Small intestine (tissue), 7 donors: Measurements from ENCODE around the gene MAP3K15. TPM values are rescaled to one million over a fixed set of nuclear protein-coding genes. Genes with fewer than 3 reads are reported as not detected.

Experiments used
- DNase-seq, 2 donors: peaks; one replicate each; pipeline versions ENCODE4 v3.0.0 to v3.0.0-alpha.2; 2013
- FAIRE-seq: peaks from 2 replicates; lab custom pipeline; 2012; peaks lifted over from hg19 to GRCh38; lab: Jason Lieb, UNC
- H3K27ac ChIP-seq, 3 donors: one replicate each; pipeline ENCODE4 v1.5.1; 2013; ENCODE audit warnings: low read length in 2 of 3, mild to moderate bottlenecking in 2 of 3, control low read depth in 1 of 3, inconsistent platforms in 1 of 3, low read depth in 1 of 3, moderate library complexity in 1 of 3
- H3K27me3 ChIP-seq, 3 donors: one replicate each; pipeline ENCODE4 v1.6.1; 2013; ENCODE audit warnings: low read length in 3 of 3, inconsistent platforms in 1 of 3; ENCODE audit not compliant: control insufficient read depth in 3 of 3, insufficient read depth in 3 of 3
- H3K36me3 ChIP-seq, 3 donors: one replicate each; pipeline ENCODE4 v1.6.1; 2013; ENCODE audit warnings: low read length in 3 of 3, inconsistent platforms in 1 of 3, low read depth in 1 of 3, mild to moderate bottlenecking in 1 of 3, moderate library complexity in 1 of 3; ENCODE audit not compliant: control insufficient read depth in 3 of 3, insufficient read depth in 2 of 3
- H3K4me1 ChIP-seq, 3 donors: one replicate each; pipeline ENCODE4 v1.6.1; 2013; ENCODE audit warnings: low read length in 2 of 3, inconsistent platforms in 1 of 3, low read depth in 1 of 3, mild to moderate bottlenecking in 1 of 3, moderate library complexity in 1 of 3; ENCODE audit not compliant: control insufficient read depth in 3 of 3, insufficient read depth in 2 of 3
- H3K4me3 ChIP-seq, 3 donors: one replicate each; pipeline ENCODE4 v1.5.1; 2013; ENCODE audit warnings: low read length in 3 of 3, control low read depth in 1 of 3, inconsistent platforms in 1 of 3, low read depth in 1 of 3, mild to moderate bottlenecking in 1 of 3, moderate library complexity in 1 of 3
- H3K9me3 ChIP-seq, 2 donors: one replicate each; pipeline ENCODE4 v1.6.1; 2013; ENCODE audit warnings: low read depth in 1 of 2, low read length in 1 of 2; ENCODE audit not compliant: control insufficient read depth in 2 of 2, insufficient read depth in 1 of 2
- WGBS, 3 donors: extraction: QIAGEN DNeasy Blood & Tissue Kit; methylation state at CpG; one replicate each; pipeline ENCODE4 v1.1.7; 2013; 5-methylcytosine and 5-hydroxymethylcytosine counted together
- polyA plus RNA-seq, 4 donors: library from polyadenylated mRNA; stranded (reverse) in 3 of 4; unstranded in 1 of 4; fragments of 200-250 nt in 3 of 4; fragments of 120-200 nt in 1 of 4; gene quantifications; one replicate each; pipeline versions ENCODE4 v1.2.1 to v1.2.3, GENCODE V29; 2013
- donor health status: healthy with polysubstance abuse.
- donor health status: control.
- donor health status: control.
- donor health status: Bipolar disorder and iron deficiency.
- donor health status: healthy.

MAP3K15 gene
- polyA plus RNA-seq, 4 donors, result 0.18 to 0.19 TPM; not detected in 2

GRCh38 chrX:19543951-19544381, 28.7 kb upstream of the MAP3K15 start:
- no peak overlapping the region for H3K4me3 ChIP-seq
- 89 to 94% (median 94%) methylated on average over 8 to 12 of the region's 12 CpGs for WGBS, 3 donors
- peaks cover 0 to 5% (median 0%) of the 10 kb centered on the region in 3 donors for H3K36me3 ChIP-seq
- DNase-seq (no peak), FAIRE-seq (no peak)
- no peaks in the 10 kb centered on the region for H3K9me3 ChIP-seq
- no peaks in the 10 kb centered on the region for H3K27me3 ChIP-seq
- H3K4me1 ChIP-seq, result no peaks in the 10 kb centered on the region
- H3K27ac ChIP-seq, result no peak overlapping the region

GRCh38 chrX:19543020-19543715, 27.9 kb upstream of the MAP3K15 start:
- Histone ChIP-seq H3K27ac (no peak overlapping the region), H3K36me3 (peaks cover 0 to 5% (median 0%) of the 10 kb centered on the region in 3 donors), H3K27me3 (no peaks in the 10 kb centered on the region), H3K4me3 (no peak overlapping the region), H3K4me1 (no peaks in the 10 kb centered on the region), H3K9me3 (no peaks in the 10 kb centered on the region)
- no peak for FAIRE-seq
- WGBS, 3 donors, result 78 to 89% (median 82%) methylated on average over 9 of the region's 9 CpGs
- DNase-seq, result no peak

GRCh38 chrX:19541931-19542330, 26.6 kb upstream of the MAP3K15 start:
- H3K9me3 ChIP-seq, result no peaks in the 10 kb centered on the region
- DNase-seq, result no peak
- 85 to 98% (median 91%) methylated on average over 5 to 19 of the region's 19 CpGs for WGBS, 3 donors
- no peak overlapping the region for H3K27ac ChIP-seq
- H3K4me3 ChIP-seq, result no peak overlapping the region
- no peaks in the 10 kb centered on the region for H3K27me3 ChIP-seq
- FAIRE-seq, result no peak
- peaks cover 0 to 5% (median 0%) of the 10 kb centered on the region in 3 donors for H3K36me3 ChIP-seq
- H3K4me1 ChIP-seq, result no peaks in the 10 kb centered on the region

GRCh38 chrX:19541196-19541595, 25.9 kb upstream of the MAP3K15 start:
- Histone ChIP-seq H3K27me3 (no peaks in the 10 kb centered on the region), H3K36me3 (peaks cover 0 to 8% (median 0%) of the 10 kb centered on the region in 3 donors), H3K4me3 (no peak overlapping the region), H3K9me3 (no peaks in the 10 kb centered on the region), H3K27ac (no peak overlapping the region), H3K4me1 (no peaks in the 10 kb centered on the region)
- no peak for DNase-seq
- 71 to 97% (median 96%) methylated on average over 3 of the region's 3 CpGs for WGBS, 3 donors
- no peak for FAIRE-seq

GRCh38 chrX:19540076-19540475, 24.8 kb upstream of the MAP3K15 start:
- Histone ChIP-seq H3K4me1 (no peaks in the 10 kb centered on the region), H3K36me3 (peaks cover 0 to 8% (median 0%) of the 10 kb centered on the region in 3 donors), H3K27ac (no peak overlapping the region), H3K9me3 (no peaks in the 10 kb centered on the region), H3K27me3 (no peaks in the 10 kb centered on the region), H3K4me3 (no peak overlapping the region)
- WGBS, 3 donors, result 76 to 90% (median 83%) methylated on average over 3 of the region's 3 CpGs
- no peak for FAIRE-seq
- no peak for DNase-seq

GRCh38 chrX:19539665-19540064, 24.4 kb upstream of the MAP3K15 start:
- WGBS, 3 donors, result 84 to 94% (median 93%) methylated on average over 4 of the region's 4 CpGs
- H3K36me3 ChIP-seq, result peaks cover 0 to 8% (median 0%) of the 10 kb centered on the region in 3 donors
- H3K4me3 ChIP-seq, result no peak overlapping the region
- H3K4me1 ChIP-seq, result no peaks in the 10 kb centered on the region
- H3K27me3 ChIP-seq, result no peaks in the 10 kb centered on the region
- DNase-seq, result no peak
- FAIRE-seq, result no peak
- no peaks in the 10 kb centered on the region for H3K9me3 ChIP-seq
- no peak overlapping the region for H3K27ac ChIP-seq

GRCh38 chrX:19535476-19535875, 20.2 kb upstream of the MAP3K15 start:
- H3K27me3 ChIP-seq, result no peaks in the 10 kb centered on the region
- H3K4me3 ChIP-seq, result no peak overlapping the region
- H3K36me3 ChIP-seq, result peaks cover 0 to 4% (median 0%) of the 10 kb centered on the region in 3 donors
- no peaks in the 10 kb centered on the region for H3K9me3 ChIP-seq
- DNase-seq, result peak in 1 of 2 donors; percentile 3
- H3K27ac ChIP-seq, result no peak overlapping the region
- 45 to 64% (median 48%) methylated on average over 2 of the region's 2 CpGs for WGBS, 3 donors
- FAIRE-seq, result no peak
- H3K4me1 ChIP-seq, result no peaks in the 10 kb centered on the region

- Histone ChIP-seq H3K9me3 (no peaks in the 10 kb centered on the region), H3K27me3 (no peaks in the 10 kb centered on the region), H3K36me3 (peaks cover 0 to 4% (median 0%) of the 10 kb centered on the region in 3 donors), H3K4me1 (no peaks in the 10 kb centered on the region), H3K4me3 (no peak overlapping the region), H3K27ac (no peak overlapping the region)
- no peak for DNase-seq
- no peak for FAIRE-seq
- 85 to 92% (median 88%) methylated on average over 8 of the region's 8 CpGs for WGBS, 3 donors
Measured at GRCh38 chrX:19532709-19533108, 17.4 kb upstream of the MAP3K15 start.
